ENCODE measurements around the gene PHACTR4. TPM values are rescaled to one million over a fixed set of nuclear protein-coding genes. Genes with fewer than 3 reads are reported as not detected.

The PHACTR4 gene
- total and polyA plus RNA-seq, 2 experiments from 2014 or later, result 21.5 to 22.1 TPM

GRCh38 chr1:28545246-28545628 is 175.7 kb downstream of the PHACTR4 start:
- Histone ChIP-seq H3K9me3 (ENCODE audit: low read depth) (no peaks in the 10 kb centered on the region), H4K20me1 (ENCODE audit: insufficient read depth, poor library complexity, severe bottlenecking) (no peaks in the 10 kb centered on the region), H3K4me3 (no peak overlapping the region), H2AFZ (no peak overlapping the region), H3K4me1 (ENCODE audit: insufficient read depth) (no peaks in the 10 kb centered on the region), H3K4me2 (no peak overlapping the region), H3K79me2 (no peaks in the 10 kb centered on the region), H3K27ac (no peak overlapping the region), H3K27me3 (no peaks in the 10 kb centered on the region), H3K9me2 (replicated peaks; ENCODE audit: insufficient read depth) (no peaks in the 10 kb centered on the region), H3K36me3 (replicated peaks; ENCODE audit: insufficient read depth, low read depth) (no peaks in the 10 kb centered on the region)
- no peak for DNase-seq (ENCODE audit: low spot score)
- WGBS (ENCODE audit: low lambda C conversion rate, missing lambda C conversion rate), result 92% methylated on average over 4 of the region's 4 CpGs
- TF ChIP-seq EZH2phosphoT487 (IDR thresholded peaks at IDR 0.05; ENCODE audit: low read depth, severe bottlenecking, unreplicated experiment) (no peak), CTCF (IDR thresholded peaks at IDR 0.05; ENCODE audit: poor library complexity) (no peak), EZH2 (IDR thresholded peaks at IDR 0.05; ENCODE audit: borderline replicate concordance) (no peak)

GRCh38 chr1:28548318-28548717 is 178.8 kb downstream of the PHACTR4 start:
- Histone ChIP-seq H3K9me2 (replicated peaks; ENCODE audit: insufficient read depth) (no peaks in the 10 kb centered on the region), H3K27ac (no peak overlapping the region), H4K20me1 (ENCODE audit: insufficient read depth, poor library complexity, severe bottlenecking) (no peaks in the 10 kb centered on the region), H3K79me2 (no peaks in the 10 kb centered on the region), H3K27me3 (no peaks in the 10 kb centered on the region), H2AFZ (no peak overlapping the region), H3K4me2 (no peak overlapping the region), H3K4me1 (ENCODE audit: insufficient read depth) (no peaks in the 10 kb centered on the region), H3K9me3 (ENCODE audit: low read depth) (no peaks in the 10 kb centered on the region), H3K36me3 (replicated peaks; ENCODE audit: insufficient read depth, low read depth) (no peaks in the 10 kb centered on the region), H3K4me3 (no peak overlapping the region)
- DNase-seq (ENCODE audit: low spot score), result no peak
- no peak for TF ChIP-seq EZH2 (IDR thresholded peaks at IDR 0.05; ENCODE audit: borderline replicate concordance)
- no peak for TF ChIP-seq CTCF (IDR thresholded peaks at IDR 0.05; ENCODE audit: poor library complexity)
- no peak for TF ChIP-seq EZH2phosphoT487 (IDR thresholded peaks at IDR 0.05; ENCODE audit: low read depth, severe bottlenecking, unreplicated experiment)
- WGBS (ENCODE audit: low lambda C conversion rate, missing lambda C conversion rate), result 94% methylated on average over 3 of the region's 3 CpGs

Small RNAs within 50 kb of the gene (small RNA-seq; reads per million reads assigned to genes)
- gene RF00019 (not detected), gene RNU6ATAC27P (not detected), gene SNORA73A (not detected), gene SNORA73B (51.3 reads per million, percentile 97 among the genes with 10 or more reads in this experiment)

Other genes starting within 250 kb of the PHACTR4 start
- 0.37 and 0.96 TPM in 2 replicates for gene PTAFR, start 193.1 kb upstream of the PHACTR4 start, total RNA-seq
- gene PTAFR, start 193.1 kb upstream of the PHACTR4 start, polyA plus RNA-seq, result 0.29 and 1.4 TPM in 2 replicates
- 69.8 and 79.5 TPM in 2 replicates for gene DNAJC8, start 136.7 kb upstream of the PHACTR4 start, total RNA-seq
- gene DNAJC8, start 136.7 kb upstream of the PHACTR4 start, polyA plus RNA-seq, result 111 and 112 TPM in 2 replicates
- 249 and 258 TPM in 2 replicates for gene ATP5IF1, start 133.6 kb upstream of the PHACTR4 start, total RNA-seq
- 503 and 524 TPM in 2 replicates for gene ATP5IF1, start 133.6 kb upstream of the PHACTR4 start, polyA plus RNA-seq
- 40.2 and 40.8 TPM in 2 replicates for gene SESN2, start 110.2 kb upstream of the PHACTR4 start, total RNA-seq
- gene SESN2, start 110.2 kb upstream of the PHACTR4 start, polyA plus RNA-seq, result 39.1 and 50.7 TPM in 2 replicates
- 17.1 and 26.0 TPM in 2 replicates for gene MED18, start 40.7 kb upstream of the PHACTR4 start, total RNA-seq
- 13.2 and 14.7 TPM in 2 replicates for gene MED18, start 40.7 kb upstream of the PHACTR4 start, polyA plus RNA-seq
- 37.3 and 38.5 TPM in 2 replicates for gene RCC1, start 136.3 kb downstream of the PHACTR4 start, total RNA-seq
- 15.7 and 23.5 TPM in 2 replicates for gene RCC1, start 136.3 kb downstream of the PHACTR4 start, polyA plus RNA-seq
- gene TRNAU1AP, start 183.3 kb downstream of the PHACTR4 start, total RNA-seq, result 10.0 and 17.4 TPM in 2 replicates
- 18.8 and 19.1 TPM in 2 replicates for gene TRNAU1AP, start 183.3 kb downstream of the PHACTR4 start, polyA plus RNA-seq
- 19.4 and 23.6 TPM in 2 replicates for gene RAB42, start 222.5 kb downstream of the PHACTR4 start, total RNA-seq
- gene RAB42, start 222.5 kb downstream of the PHACTR4 start, polyA plus RNA-seq, result 8.6 and 10.3 TPM in 2 replicates